ENCODE data around the gene SNIP1.

- TF ChIP-seq CTCF (conservative IDR thresholded peaks at IDR 0.05; ENCODE audit: low read depth, low read length) = no peak
- no peak for TF ChIP-seq EZH2 (IDR thresholded peaks at IDR 0.05; ENCODE audit: borderline replicate concordance, low read depth, low read length, poor library complexity, severe bottlenecking)
Observed at GRCh38 chr1:37596182-37596667, 42.1 kb upstream of the SNIP1 start.

All from A673 (cell line).